DLD1 (cell line): ENCODE data around the gene G6PD.
"Not testable (repeated sequence)": the region's sequence is repeated elsewhere in the genome, so short reads cannot be mapped to it uniquely, and the experiment has no call there.

Experiments
- in situ Hi-C: cut with HindIII; loops from 2 replicates; pipeline ENCODE4 v1.10.0; 2017; ENCODE audit warnings: low sequenced_read_pairs

G6PD gene

DNA sequence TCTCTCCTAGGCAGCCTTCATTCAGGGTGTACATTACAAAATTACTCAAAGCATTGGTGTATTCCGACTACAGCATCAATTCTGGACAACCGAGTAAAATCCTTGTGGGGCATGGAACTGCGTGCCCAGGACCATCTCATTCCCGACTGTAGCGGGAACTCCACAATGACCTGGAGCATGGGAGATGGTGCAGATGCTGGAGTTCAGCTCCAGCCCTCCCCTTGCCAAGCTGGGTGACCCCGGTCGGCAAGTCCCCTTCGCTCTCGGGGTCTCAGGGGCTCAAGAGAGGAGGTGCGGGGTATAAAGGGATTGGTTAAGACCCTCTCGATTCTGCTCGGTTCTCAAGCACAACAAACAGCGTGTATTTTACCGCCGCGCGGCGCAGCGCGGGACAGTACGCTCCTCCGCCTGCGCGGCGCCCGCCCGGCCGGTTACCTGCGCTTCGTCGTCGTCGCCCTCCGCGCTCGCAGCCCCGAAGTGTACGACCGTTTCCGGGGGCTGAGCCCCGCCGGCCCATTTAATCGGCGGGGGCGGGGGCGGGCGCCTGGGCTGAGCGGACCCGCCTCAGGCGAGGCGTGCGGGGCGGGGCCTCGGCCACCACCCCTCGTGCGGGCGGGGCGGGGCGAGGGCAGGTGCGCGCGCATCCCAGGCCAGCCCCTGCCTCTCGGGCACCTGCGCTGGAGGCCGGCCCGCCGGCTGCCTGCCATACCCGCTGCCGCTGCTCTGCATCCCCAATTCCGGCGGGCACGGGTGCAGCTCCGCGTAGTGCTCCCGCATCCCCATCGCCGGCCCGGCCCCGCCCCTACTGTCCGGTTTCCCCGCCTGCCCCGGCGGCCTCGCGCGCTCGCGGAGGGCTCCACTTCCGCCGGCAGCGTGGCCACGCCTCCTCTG, at the start of gene G6PD:
Gene G6PD, minus strand, starts transcription at position 493 of the 891 bp plus-strand sequence. CDS start 691 bp downstream, outside the sequence.
- in situ Hi-C loops, result no loop called here

DNA sequence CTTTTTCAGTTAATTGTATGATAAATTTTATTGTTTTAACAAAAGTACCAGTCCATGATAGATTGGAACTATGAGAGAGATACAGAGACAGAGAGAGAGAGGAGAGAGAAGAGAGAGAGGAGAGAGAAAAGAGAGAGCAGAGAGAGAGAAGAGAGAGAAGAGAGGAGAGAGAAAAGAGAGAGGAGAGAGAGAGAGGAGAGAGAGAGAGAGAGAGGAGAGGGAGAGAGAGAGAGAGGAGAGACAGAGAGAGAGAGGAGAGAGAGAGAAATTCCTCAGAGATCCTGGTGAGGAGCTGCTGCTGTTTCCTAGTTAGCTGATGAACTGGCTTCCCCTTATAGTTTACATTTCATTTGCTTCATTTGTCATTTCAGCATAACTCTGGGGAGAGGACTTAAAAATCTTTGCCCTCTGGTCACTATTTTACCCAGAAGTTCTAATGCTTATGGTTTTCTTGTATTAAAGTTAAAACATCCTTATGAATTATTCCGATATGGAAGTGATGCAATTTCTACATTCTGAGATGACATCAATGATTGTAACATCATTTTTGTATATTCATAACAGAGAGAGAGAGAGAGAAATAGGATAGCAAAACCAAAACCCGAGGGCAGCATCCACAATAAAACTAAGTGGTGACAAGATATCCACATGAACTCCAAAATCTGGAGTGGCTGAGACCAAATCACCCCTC, 49.1 kb upstream of the G6PD start:
- in situ Hi-C loops, result no loop called here

DNA sequence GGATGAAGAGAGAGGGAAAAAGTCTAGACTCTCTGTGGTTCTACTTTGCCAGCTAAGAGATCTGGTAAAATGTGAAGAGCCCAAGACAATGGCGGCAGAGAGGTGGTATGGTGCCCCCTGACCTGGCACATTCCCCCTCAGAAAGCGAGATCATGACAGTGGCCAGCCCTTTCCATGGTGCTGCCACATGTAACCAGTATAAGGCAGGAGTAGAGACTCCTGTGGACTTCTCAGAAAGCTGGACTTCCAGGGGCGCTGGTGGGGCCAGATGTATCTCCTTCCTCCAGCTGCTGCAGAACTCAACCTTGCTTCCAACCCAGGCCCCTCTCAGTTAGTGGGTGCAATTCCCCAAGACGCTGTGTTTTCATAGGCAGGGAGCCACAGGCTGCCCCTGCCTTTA, 47.8 kb upstream of the G6PD start:
- in situ Hi-C loops, result no loop called here

DNA sequence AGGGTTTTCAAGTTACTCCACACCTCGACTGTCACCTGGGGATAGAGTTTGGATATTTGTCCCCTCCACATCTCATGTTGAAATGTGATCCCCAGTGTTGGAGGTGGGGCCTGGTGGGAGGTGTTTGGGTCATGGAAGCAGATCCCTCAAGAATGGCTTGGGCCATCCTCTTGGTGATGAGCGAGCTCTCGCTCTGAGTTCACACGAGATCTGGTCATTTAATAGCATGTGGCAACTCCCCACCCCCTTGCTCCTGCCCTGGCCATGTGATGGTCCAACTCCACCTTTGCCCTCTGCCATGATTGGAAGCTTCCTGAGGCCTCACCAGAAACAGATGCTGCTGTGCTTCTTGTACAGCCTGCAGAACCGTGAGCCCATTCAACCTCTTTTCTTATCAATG, 46.6 kb upstream of the G6PD start:
- in situ Hi-C loops, result no loop called here

DNA sequence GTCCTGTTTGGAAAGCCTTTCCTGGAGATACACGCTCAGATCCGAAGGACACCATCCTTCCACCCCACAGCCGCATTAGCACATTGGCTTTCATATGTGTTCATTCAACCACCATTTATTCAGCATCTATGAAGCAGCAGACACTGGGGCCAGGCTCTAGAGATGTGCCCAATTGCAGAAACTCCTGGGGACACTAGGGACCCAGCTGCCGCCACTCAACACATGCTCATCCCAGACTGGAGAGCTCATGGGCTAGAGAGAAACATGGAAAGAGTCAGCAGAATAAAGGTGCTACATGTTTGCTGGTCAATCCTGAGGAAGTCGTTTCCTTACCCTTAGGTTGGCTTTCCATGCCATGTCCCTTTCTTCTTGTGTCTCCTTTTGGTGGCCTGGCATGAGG, 45.9 kb upstream of the G6PD start:
- in situ Hi-C loops, result no loop called here

DNA sequence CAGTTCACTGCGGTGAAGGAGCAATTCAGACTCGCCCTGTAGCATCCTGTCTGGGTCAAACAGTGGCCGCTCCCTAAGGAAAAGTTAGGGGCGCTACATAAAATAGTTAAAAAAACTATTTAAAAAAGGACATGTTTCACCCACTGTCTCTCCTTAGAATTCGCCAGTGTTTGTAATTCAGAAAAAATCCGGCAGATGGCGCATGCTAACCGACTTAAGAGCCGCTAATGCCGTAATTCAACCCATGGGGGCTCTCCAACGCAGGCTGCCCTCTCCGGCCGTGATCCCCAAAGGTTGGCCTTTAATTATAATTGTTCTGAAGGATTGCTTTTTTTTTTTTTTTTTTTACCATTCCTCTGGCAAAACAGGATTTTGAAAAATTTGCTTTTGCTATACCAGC, 43.8 kb upstream of the G6PD start:
- in situ Hi-C loops, result not testable (repeated sequence)

DNA sequence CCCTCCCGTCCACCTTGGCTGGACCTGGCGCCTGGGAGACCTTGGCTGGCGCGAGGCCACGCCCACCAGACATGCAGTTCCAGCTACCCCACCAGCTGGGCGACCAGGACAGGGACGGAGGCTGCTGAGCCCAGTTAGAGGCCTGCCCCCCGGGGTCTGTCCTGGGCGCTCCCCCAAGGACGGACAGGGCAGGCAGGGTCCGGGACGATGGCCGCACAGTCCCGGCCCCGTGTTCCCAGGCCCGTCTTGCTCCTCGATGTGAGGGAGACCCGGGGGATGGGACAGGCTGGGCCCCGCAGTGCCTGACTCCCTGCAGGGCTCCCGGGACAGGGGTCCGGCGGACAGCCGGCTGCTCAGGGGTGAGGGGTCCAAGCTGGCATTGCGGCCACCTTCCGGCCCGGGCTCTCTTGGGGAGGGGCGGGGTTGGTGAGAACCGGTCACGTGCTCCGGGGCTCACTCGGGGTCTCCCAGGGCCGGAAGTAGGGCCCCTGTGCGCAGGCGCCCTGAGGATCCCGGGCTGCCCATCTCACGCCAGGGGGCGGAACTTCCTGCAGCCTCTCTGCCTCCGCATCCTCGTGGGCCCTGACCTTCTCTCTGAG, 38.0 kb upstream of the G6PD start, which contains the start of gene CTAG1A:
Gene CTAG1A, plus strand, starts transcription at position 549 of the 599 bp plus-strand sequence. CDS start 74 bp downstream, outside the sequence.
- in situ Hi-C loops, result not testable (repeated sequence)

DNA sequence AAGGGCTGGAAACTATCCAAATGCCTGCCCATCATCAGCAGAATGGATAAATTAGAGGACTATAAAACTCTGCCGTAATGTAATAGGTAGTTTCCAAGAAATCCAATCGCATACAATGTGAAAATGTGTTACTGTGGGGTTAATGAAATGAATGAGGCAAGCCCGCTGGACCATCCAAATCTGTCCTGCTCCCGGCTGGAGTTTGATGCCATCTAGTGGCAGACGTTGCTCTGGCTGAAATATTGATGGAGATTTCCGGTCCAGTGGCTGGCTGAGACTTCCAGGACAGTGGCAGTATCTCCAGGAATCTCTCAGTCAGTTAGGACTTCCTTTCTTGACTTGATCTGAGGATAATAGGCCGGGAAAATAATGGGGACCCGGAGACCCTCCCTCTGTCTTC, 36.3 kb upstream of the G6PD start:
- in situ Hi-C loops, result not testable (repeated sequence)

DNA sequence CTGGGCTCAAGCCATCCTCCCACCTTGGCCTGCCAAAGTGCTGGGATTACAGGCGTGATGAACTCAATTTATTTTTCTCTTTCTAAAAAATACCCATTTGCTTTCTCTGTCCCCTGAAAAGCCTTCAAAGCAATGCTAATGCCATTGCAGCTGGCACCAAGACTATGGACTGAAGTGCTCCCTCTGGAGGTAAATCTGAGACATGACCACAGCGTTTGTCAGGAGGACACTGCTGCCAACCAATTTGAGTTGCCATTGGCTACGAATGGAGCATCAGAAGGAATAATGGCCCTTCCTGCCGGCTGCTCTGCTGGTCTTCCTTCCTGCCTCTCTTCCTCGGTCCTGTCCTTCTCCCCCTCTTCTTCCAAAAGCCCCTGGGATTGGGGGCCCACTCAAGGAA, 28.4 kb upstream of the G6PD start:
- in situ Hi-C loops, result not testable (repeated sequence)

DNA sequence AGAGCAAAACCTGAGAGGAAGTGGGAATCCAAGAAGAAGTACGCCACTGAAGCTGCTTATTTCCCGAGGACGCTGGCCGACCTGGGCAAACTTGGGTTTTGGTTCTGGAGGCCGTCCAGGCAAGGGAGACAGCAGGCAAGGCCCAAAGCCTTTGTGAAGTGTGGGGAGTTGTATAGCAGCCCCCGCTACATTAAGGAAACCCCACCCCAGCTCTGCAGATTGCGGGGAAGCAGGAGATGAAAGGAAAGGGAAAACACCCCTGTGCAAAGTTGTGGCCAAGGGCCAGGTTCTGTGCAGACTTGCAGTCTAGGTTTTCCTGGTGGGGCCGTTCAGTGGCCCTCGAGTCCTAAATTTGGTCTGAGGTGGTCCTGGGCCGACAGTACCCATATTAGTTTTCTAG, 26.4 kb upstream of the G6PD start:
- in situ Hi-C loops, result not testable (repeated sequence)

DNA sequence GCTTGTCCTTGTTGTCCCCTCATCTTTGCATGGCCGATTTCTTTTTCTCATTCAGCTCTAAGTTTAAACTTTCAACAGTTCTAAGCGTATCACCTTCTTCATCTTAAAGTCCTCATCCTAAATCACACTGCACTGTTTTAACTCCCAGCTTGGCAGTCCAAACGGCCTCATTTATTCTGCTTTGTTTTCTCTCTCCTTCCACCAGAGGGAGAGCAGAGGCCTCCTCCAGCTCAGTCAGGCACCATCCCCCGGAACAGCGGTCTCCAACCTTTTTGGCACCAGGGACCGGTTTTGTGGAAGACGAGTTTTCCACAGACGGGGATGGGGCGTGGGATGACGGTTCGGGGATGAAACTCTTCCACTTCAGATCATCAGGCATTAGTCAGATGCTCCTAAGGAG, 23.7 kb upstream of the G6PD start:
- in situ Hi-C loops, result not testable (repeated sequence)

DNA sequence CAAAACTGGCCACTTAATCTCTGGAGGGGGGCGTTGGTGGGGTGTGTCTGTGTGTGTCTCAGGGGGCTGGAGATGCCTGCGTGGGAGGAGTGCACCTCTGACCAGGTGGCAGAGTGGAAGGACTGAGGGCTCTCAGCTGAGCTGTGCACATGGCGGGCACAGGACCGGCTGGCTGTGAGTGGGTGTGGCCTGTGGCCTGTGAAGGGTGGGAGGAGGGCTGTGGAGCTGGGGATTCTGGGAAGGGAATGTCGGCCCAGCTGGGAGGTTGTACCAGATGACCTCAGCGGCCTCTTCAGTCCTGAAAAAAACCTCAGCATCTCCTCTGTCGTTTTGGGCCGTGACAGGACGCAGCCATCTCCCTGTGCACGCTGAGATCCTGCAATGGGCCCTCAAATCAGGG, 15.6 kb upstream of the G6PD start:
- in situ Hi-C loops, result not testable (repeated sequence)

DNA sequence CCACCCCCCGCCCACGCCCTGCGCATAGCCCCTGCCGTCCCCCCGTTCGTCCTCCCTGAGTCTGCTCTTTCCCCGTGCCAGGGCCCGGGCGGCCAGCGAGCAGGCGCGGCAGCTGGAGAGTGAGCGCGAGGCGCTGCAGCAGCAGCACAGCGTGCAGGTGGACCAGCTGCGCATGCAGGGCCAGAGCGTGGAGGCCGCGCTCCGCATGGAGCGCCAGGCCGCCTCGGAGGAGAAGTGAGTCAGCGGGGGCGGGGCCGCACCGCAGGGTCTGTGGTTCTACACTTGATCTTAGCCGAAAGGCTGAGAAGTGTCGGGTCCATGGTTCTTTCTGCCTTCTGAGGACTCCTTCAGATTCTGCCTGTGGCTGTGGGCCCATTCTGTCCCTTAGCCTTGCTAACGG, 13.7 kb upstream of the G6PD start:
- in situ Hi-C loops, result not testable (repeated sequence)

DNA sequence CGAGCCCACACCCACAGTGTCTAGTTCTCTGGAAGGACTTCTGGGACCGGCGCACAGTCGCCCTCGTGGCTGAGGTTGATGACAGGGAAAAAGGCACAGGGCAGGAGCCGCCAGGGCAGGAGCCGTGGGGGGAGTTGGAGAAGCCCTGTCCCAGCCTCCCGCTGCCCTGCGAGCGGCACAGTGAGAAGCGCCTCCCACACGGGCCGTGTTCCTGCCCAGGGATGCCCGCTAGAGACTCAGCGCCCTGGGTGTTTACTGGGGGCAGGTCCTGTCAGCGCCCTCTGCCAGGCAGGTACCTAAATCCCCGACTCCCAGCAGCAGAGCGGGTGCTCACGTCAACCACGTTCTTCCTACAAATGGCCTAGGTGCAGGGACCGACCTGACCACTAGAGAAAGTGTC, 12.2 kb upstream of the G6PD start:
- in situ Hi-C loops, result not testable (repeated sequence)

DNA sequence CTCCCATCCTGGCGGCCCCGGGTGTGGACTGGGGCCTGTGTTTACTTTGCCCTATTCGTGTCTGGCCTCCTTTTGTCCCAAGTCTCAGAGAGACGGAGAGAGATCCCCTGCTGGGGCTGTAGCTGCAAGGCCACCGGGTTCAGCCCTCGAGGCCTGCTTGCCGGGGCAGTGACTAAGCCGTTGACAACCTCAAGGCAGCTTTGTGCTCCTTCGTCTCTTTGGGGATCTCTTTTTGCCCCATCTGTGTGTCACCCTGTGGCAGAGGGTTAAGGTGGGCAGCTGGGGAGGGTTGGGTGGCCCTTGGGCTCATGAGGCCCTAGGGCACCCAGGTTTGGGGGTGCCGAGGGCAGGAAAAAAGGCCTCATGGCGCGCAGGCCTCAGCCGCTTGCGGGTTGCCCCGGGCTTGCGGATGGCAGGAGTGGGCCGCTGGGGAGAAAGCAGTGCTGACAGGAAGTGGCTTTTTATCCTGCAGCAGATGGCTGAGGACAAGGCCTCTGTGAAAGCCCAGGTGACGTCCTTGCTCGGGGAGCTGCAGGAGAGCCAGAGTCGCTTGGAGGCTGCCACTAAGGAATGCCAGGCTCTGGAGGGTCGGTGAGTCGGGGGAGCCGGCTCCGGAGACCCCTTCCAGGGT, 11.5 kb upstream of the G6PD start:
- in situ Hi-C loops, result not testable (repeated sequence)

DNA sequence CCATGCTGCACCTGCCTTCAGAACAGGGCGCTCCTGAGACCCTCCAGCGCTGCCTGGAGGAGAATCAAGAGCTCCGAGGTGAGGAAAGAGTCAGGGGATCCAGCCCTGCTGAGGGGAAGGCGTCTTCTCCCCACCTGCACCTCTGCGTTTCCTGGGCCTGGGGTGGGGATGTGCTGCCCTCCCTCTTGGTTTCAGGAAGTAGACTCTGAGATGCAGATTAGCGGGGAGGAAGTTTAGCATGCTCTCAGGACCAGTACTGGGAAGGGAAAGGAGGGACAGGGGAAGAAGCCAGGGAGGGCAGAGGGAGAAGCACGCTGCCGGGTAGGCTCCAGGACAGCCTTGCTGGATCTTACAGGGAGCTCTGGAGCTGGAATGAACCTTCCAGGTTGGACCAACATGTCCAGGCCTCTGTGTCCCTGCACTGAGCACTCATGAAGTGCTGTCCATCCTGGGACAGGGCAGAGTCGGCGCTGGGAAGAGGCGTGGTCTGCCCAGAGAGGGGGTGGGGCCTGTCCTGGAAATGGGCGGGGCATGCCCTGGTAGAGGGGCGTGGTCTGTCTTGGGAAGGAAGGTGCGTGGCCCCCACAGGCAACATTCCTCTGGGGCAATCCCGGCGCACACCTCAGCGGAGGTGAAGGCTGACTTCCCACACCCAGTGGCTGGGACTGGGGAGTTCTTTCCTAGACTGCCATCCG, 5.6 kb upstream of the G6PD start:
- in situ Hi-C loops, result not testable (repeated sequence)

DNA sequence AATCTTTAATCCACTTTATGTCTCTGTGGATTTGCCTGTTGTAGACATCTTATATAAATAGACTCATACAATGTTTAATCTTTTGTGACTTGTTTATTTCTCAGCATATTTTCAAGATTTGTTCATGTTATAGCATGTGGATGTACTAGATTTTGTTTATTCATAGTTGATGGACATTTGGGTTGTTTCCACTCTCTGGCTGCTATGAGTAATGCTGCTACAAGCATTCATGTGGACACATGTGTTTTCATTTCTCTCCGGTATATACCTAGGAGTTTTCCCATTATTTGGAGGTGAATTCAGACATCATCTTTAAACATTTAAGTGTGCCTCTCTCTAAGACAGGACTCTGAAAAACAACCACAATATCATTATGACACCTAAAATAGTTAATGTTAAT, 3.1 kb upstream of the G6PD start:
- in situ Hi-C loops, result no loop called here

DNA sequence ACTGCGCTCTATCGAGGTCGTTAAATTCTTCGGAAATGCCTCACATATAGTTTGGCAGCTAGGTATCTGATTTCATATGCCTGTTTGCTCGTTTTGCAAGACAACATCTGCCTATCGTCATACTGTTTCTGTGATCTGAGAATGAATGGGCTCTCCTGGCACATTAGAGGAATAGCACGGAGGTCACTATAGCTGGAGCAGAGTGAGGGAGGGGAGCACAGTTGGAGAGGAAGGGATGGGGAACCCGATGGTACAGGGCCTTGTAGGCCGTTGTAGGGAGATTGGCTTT, 1.3 kb upstream of the G6PD start:
- in situ Hi-C loops, result no loop called here

DNA sequence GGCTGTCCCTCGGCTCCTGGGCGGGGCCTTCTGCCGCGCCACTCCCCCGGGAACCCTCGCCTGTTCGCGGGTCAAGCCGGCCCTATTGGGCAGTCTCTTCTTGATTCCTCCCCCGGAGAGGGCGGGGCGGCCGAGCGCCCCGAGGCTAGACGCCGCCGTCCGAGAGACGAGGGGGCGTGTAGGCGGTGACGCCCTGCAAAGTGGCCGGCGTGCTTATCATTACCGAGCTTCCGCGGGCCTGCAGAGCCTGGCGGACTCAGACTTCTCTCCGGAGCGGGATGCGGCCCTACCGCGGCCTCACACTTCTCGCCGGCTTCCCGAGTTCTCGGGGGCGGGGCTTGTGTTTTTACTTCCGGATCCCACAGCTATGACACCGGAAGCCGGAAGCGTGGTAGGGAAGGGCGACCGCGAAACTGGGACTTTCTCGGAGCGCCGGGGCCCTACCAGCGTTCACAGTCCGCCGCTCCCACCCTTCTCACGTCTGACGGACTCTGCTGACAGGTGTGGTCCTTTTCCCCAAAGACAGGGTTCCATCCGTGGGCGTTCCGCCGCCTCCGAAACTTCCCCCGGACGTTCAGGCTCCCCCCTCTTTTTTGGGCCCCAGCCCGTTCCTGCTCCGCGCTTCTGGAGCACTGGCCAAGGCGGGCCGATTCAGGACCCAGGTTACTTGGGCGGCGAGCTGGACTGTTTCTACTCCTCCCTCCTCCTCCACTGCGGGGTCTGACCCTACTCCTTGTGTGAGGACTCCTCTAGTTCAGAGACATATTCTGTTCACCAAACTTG, 790 bp upstream of the G6PD start, which contains the start of gene IKBKG:
Gene IKBKG, plus strand, starts transcription at position 376 of the 783 bp plus-strand sequence. CDS start 4,383 bp downstream, outside the sequence.
- in situ Hi-C loops, result no loop called here
